ENCODE data around the gene OR11H7. TPM values are rescaled to one million over a fixed set of nuclear protein-coding genes. Genes with fewer than 3 reads are reported as not detected.
"Not testable (repeated sequence)": the region's sequence is repeated elsewhere in the genome, so short reads cannot be mapped to it uniquely, and the experiment has no call there.

Gene OR11H7
- total RNA-seq, 1 donor, result not detected

DNA sequence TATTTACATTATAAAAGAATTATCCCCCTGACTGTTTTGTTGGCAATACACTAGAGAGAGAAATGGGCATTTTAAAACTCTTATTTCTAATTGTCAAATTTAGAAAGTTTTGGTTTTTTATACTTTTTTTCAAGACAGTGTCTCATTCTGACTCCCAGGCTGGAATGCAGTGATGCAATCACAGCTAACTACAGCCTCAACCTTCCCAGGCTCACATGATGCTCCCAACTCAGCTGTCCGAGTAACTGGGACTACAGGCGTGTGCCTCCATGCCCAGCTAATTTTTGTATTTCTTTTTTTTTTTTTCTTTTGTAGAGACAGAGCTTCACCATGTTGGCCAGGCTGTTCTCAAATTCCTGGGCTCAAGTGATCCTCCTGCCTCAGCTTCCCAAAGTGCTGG is 13.6 kb upstream of the OR11H7 start:
- H3K4me3 ChIP-seq (ENCODE audit: low read depth, low read length), result no peak overlapping the region
- DNase-seq (ENCODE audit: low read depth), result no peak
- TF ChIP-seq, protein P1, sequence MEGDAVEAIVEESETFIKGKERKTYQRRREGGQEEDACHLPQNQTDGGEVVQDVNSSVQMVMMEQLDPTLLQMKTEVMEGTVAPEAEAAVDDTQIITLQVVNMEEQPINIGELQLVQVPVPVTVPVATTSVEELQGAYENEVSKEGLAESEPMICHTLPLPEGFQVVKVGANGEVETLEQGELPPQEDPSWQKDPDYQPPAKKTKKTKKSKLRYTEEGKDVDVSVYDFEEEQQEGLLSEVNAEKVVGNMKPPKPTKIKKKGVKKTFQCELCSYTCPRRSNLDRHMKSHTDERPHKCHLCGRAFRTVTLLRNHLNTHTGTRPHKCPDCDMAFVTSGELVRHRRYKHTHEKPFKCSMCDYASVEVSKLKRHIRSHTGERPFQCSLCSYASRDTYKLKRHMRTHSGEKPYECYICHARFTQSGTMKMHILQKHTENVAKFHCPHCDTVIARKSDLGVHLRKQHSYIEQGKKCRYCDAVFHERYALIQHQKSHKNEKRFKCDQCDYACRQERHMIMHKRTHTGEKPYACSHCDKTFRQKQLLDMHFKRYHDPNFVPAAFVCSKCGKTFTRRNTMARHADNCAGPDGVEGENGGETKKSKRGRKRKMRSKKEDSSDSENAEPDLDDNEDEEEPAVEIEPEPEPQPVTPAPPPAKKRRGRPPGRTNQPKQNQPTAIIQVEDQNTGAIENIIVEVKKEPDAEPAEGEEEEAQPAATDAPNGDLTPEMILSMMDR (IDR thresholded peaks at IDR 0.05; ENCODE audit: insufficient read depth, low read depth, low read length), result no peak

DNA sequence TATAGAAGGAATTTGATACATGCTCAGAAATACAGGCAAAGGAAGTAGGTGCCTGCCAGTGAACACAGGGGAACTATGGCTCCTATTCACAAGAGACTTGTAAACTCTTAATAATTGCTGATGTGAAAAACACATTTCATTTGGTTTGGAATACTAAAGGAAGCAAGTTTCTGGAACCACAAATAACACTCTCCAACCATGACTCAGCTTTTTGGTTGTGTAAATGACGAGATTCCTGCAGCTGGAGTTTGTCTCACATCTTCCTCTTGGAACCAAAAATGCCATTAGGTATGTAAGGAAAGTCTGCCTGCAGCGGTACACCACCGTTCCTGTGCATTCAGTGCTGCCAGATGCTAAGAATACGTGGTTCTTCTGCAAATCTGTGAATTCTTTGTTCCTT is 9.7 kb upstream of the OR11H7 start:
- no peak for DNase-seq (ENCODE audit: low read depth)
- H3K4me3 ChIP-seq (ENCODE audit: low read depth, low read length), result no peak overlapping the region
- TF ChIP-seq, protein P1 (IDR thresholded peaks at IDR 0.05; ENCODE audit: insufficient read depth, low read depth, low read length), result no peak

DNA sequence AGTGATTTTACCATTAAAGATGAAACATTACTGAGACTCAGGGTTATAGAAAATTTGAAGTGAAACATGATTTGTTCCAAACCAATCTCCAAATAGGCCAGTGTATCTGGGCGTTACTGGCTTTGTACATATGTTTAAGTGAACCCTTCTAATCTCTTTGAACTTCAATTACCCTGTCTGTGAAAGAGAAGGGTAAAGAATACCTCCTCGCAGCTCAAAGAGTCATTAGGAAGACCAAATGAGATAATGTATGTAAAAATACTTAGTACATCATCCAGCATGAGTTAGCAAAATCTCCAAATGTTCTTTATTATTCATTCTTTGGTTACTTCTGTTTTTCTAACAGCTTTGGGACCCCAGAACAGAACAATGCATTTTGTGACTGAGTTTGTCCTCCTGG is 5.4 kb upstream of the OR11H7 start, which contains the start of gene OR11H6:
TSS of gene OR11H6 (plus strand) at position 301 of the 400 bp plus-strand sequence. CDS start at position 301, 0 bp downstream.
- no peak within 1 kb of the TSS for H3K4me3 ChIP-seq (ENCODE audit: low read depth, low read length)
- TF ChIP-seq, protein P1 (IDR thresholded peaks at IDR 0.05; ENCODE audit: insufficient read depth, low read depth, low read length), result no peak
- DNase-seq (ENCODE audit: low read depth), result no peak

DNA sequence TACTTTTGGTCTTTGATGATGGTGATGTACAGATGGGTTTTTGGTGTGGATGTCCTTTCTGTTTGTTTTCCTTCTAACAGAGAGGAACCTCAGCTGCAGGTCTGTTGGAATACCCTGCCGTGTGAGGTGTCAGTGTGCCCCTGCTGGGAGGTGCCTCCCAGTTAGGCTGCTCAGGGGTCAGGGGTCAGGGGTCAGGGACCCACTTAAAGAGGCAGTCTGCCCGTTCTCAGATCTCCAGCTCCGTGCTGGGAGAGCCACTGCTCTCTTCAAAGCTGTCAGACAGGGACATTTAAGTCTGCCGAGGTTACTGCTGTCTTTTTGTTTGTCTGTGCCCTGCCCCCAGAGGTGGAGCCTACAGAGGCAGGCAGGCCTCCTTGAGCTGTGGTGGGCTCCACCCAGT is 6.6 kb downstream of the OR11H7 start:
- not testable (repeated sequence) for DNase-seq (ENCODE audit: low read depth); H3K4me3 ChIP-seq (ENCODE audit: low read depth, low read length)

DNA sequence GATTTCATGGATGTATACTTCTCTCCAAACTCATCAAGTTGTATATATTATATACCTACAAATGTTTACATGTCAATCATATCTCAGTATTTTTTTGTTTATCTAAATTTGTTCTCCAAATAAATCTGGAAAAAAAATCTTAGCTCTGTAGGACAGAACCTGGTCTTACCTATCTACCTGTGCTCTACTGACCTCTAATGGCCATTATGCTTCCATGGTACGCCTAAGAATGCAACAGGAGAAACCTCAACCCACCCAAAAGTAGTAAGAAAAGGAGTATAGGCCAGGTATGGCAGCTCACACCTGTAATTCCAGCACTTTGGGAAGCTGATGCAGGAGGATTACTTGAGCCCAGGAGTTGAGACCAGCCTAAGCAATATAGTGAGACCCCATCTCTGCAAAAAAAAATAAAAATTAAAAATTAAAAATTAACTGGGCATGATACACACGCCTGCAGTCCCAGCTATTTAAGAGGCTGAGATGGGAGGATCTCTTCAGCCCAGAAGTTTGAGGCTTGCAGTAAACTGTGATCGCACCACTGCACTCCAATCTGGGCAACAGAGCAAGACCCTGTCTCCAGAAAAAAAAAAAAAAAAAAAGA is 19.0 kb downstream of the OR11H7 start:
- no peak for DNase-seq (ENCODE audit: low read depth)
- no peak overlapping the region for H3K4me3 ChIP-seq (ENCODE audit: low read depth, low read length)
- TF ChIP-seq, protein P1 (IDR thresholded peaks at IDR 0.05; ENCODE audit: insufficient read depth, low read depth, low read length), result no peak

DNA sequence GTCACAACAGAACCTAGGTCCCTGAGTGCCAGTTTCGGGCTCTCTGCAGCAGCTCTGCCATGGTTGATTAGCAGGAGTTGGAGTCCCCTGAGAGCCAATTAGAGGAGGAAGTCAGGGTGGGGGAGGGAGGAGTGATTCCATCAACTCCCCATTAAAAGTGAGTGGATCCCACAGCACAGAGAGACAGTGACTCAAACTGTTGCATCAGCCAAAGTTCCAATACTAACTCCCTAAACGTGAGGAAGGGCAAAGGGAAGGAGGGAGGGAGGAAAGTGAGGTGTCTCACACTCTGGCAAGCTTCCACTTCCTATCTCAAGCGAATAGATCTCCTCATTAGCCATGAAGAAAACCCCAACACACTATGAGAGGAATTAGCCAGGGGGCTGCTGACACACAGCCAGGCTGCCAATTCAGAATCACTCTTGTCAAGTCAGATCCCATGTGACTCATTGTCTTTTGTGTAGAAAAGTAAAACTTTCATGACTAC is 33.9 kb downstream of the OR11H7 start:
- no peak overlapping the region for H3K4me3 ChIP-seq (ENCODE audit: low read depth, low read length)
- peak; percentile 23 for DNase-seq (ENCODE audit: low read depth)
- TF ChIP-seq, protein P1 (IDR thresholded peaks at IDR 0.05; ENCODE audit: insufficient read depth, low read depth, low read length), result no peak

DNA sequence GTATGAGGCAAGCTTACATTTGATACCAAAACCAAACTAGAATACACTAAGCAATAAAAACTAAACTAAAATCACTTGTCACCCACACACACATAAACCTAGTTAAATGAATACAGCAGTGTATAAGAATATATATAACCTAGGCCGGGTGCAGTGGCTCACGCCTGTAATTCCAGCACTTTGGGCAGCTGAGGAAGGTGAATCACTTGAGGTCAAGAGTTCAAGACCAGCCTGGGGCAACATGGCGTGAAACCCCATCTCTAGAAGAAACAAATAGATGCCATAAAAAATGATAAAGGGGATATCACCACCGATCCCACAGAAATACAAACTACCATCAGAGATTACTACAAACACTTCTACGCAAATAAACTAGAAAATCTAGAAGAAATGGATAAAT is 35.6 kb downstream of the OR11H7 start:
- not testable (repeated sequence) for DNase-seq (ENCODE audit: low read depth); H3K4me3 ChIP-seq (ENCODE audit: low read depth, low read length)

DNA sequence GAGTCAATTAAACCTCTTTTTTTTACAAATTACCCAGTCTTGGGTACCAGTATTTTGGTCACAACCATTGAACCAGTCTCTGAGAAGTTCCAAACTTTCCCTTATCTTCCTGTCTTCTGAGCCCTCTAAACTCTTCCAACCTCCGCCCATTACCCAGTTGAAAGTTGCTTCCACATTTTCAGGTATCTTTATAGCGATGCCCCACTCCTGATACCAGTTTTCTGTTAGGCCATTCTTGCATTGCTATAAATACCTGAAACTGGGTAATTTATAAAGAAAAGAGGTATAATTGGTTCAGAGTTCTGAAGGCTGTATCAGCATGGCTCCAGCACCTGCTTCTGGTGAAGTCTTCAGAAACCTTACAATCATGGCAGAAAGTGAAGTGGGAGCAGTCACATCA is 45.3 kb downstream of the OR11H7 start:
- TF ChIP-seq, protein P1 (IDR thresholded peaks at IDR 0.05; ENCODE audit: insufficient read depth, low read depth, low read length), result no peak
- H3K4me3 ChIP-seq (ENCODE audit: low read depth, low read length), result no peak overlapping the region

More for the DNA sequence above, 45.3 kb downstream of the OR11H7 start:
- DNase-seq (ENCODE audit: low read depth), result no peak

Data from fibroblast of villous mesenchyme (primary cell).